ENCODE data around the gene NUAK1. TPM values are rescaled to one million over a fixed set of nuclear protein-coding genes. Genes with fewer than 3 reads are reported as not detected.

NUAK1 gene
- 11.0 and 75.3 TPM in 2 replicates for total RNA-seq (ENCODE audit: low replicate concordance)

DNA sequence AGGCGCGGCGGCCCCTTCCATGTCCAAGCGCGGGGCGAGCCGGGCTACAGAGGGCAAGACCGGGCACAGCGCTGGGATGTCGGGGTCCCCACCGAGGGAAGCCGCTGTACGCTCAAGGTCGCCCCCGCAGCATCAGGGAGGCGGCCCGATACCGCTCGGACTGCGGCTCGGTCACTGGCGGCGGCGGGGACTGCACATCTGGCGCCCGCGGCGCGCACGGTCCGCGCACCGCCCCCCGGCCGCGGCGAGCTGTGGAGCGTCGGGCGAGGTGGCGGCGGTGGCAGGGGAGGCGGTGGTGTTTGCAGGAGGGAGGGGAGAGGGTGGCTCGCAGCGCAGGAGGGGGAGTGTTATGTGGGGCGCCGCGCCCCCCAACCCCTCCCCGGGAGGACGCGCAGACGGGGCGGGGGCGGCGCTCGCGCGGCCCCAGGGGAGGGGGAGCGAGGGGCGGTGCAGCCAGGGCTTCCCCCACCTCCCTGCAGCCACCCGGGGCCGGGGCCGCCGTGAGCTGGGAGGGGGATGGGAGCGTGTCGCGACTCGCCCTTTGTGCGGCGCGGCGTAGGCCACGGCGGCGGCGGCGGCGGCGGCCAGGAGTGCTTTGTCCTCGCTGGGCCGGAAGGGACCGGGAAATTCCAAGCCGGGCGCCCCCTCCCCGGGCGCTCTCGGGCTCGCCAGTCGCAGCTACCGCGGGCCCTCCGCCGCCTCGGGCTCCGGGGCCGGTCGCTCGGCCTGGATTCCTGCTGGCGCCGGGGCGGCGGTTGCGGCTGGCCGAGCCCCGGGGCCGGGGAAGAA is at the start of gene NUAK1:
Gene NUAK1 (minus strand): TSS at position 322 of the 789 bp plus-strand sequence. CDS start 301 bp downstream, at position 21.

Other genes starting within 250 kb of the NUAK1 start
- 43.1 and 229 TPM in 2 replicates for gene CKAP4, start 109.1 kb upstream of the NUAK1 start, total RNA-seq (ENCODE audit: low replicate concordance)
- gene TCP11L2, start 163.8 kb upstream of the NUAK1 start, total RNA-seq (ENCODE audit: low replicate concordance) = 33.1 and 43.1 TPM in 2 replicates
- gene POLR3B, start 218.8 kb upstream of the NUAK1 start, total RNA-seq (ENCODE audit: low replicate concordance) = 9.7 and 9.8 TPM in 2 replicates